A673 (cell line): Measurements from ENCODE around the gene ITSN1. TPM values are rescaled to one million over a fixed set of nuclear protein-coding genes. Genes with fewer than 3 reads are reported as not detected.

ENCODE experiments used
- BruUV-seq: library from RNA; stranded (reverse); fragments of 400-500 nt; replicated peaks from 2 replicates; lab custom pipeline; 2021; lab: Mats Ljungman, UMichigan
- CTCF ChIA-PET: fragments of 300-600 bp; sonication (Branson Sonifier 250); formaldehyde crosslinking; loops from one replicate; lab custom pipeline; 2022; ENCODE audit warnings: antibody characterized with exemption; lab: Charles Lee
- POLR2A ChIA-PET: fragments of 300-600 bp; sonication (Branson Sonifier 250); formaldehyde crosslinking; loops from one replicate; lab custom pipeline; 2022; ENCODE audit warnings: antibody characterized with exemption; ENCODE audit not compliant: low non-redundant PET; lab: Charles Lee
- DNase-seq: peaks from one replicate; pipeline ENCODE4 v3.0.0-alpha.2; 2015; ENCODE audit warnings: low spot score
- H3K27ac ChIP-seq: fragments of 200-600 bp; sonication (generic); 2 replicates; pipeline ENCODE4 v1.5.1; 2016; ENCODE audit warnings: mixed run types, low read depth, mild to moderate bottlenecking, mixed read lengths, antibody characterized with exemption, low read length; ENCODE audit not compliant: poor library complexity, severe bottlenecking
- H3K27me3 ChIP-seq: fragments of 200-600 bp; sonication (generic); replicated peaks from 2 replicates; pipeline ENCODE4 v1.6.1; 2017; ENCODE audit warnings: mixed run types, low read depth, mild to moderate bottlenecking, mixed read lengths, antibody characterized with exemption, low read length; ENCODE audit not compliant: insufficient read depth, poor library complexity
- H3K36me3 ChIP-seq: fragments of 200-600 bp; sonication (generic); 2 replicates; pipeline ENCODE4 v1.6.1; 2016; ENCODE audit warnings: mixed run types, mild to moderate bottlenecking, mixed read lengths, antibody characterized with exemption, low read length; ENCODE audit not compliant: insufficient read depth, poor library complexity, severe bottlenecking
- H3K4me1 ChIP-seq: fragments of 200-600 bp; sonication (generic); 2 replicates; pipeline ENCODE4 v1.6.1; 2017; ENCODE audit warnings: mixed run types, mild to moderate bottlenecking, mixed read lengths, antibody characterized with exemption, low read length; ENCODE audit not compliant: insufficient read depth, poor library complexity, severe bottlenecking
- H3K4me3 ChIP-seq: fragments of 200-600 bp; sonication (generic); 2 replicates; pipeline ENCODE4 v1.5.1; 2016; ENCODE audit warnings: low read depth, mixed run types, mild to moderate bottlenecking, mixed read lengths, low read length; ENCODE audit not compliant: poor library complexity, severe bottlenecking
- H3K9me3 ChIP-seq: fragments of 200-600 bp; sonication (generic); 2 replicates; pipeline ENCODE4 v1.6.1; 2016; ENCODE audit warnings: mixed run types, low read depth, mild to moderate bottlenecking, mixed read lengths, antibody characterized with exemption, low read length; ENCODE audit not compliant: poor library complexity, severe bottlenecking
- EZH2 ChIP-seq: fragments of 200-600 bp; sonication (generic); IDR thresholded peaks from 2 replicates; pipeline ENCODE4 v1.6.1; 2017; ENCODE audit warnings: borderline replicate concordance, low read depth, mild to moderate bottlenecking, mixed read lengths, antibody characterized with exemption, low read length; ENCODE audit not compliant: poor library complexity, severe bottlenecking
- intact Hi-C: fragments of 100-400 bp; cut with micrococcal nuclease; formaldehyde crosslinking; loops from one replicate; pipeline ENCODE4 v1.10.0; 2022; ENCODE audit not compliant: unreplicated experiment
- total RNA-seq: library from RNA; stranded (reverse); gene quantifications from 2 replicates; pipeline ENCODE4 v1.2.3, GENCODE V29; 2021
- TF ChIP-seq, protein P1 (sequence below): fragments of 300-800, 200-600 bp; sonication (generic); conservative IDR thresholded peaks from 2 replicates; pipeline ENCODE4 v1.5.1; 2017; ENCODE audit warnings: low read depth, mild to moderate bottlenecking, antibody characterized with exemption, low read length, moderate library complexity, mixed read lengths

Gene ITSN1
- total RNA-seq, 1 experiment from 2014 or later: 54.2 TPM

DNA sequence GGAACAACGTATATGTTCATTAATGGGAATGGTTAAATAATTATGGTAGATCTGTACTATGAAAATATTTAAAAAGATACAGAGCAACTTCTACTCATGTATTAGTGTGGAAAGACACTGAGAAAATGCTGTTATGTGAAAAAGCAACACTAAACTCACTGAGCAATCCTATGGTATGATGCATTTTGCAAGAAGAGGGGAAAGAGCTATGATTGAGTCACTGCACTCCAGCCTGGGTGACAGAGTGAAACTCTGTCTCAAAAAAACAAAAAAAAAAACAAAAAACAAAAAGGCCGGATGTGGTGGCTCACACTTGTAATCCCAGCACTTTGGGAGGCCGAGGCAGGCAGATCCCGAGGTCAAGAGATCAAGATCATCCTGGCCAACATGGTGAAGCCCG is 228.9 kb downstream of the ITSN1 start:
- H3K27ac ChIP-seq: no peak overlapping the region
- no peaks in the 10 kb centered on the region for H3K9me3 ChIP-seq
- POLR2A ChIA-PET: no interaction called here
- BruUV-seq: no TSS peak
- no peaks in the 10 kb centered on the region for H3K36me3 ChIP-seq
- no peak for DNase-seq
- CTCF ChIA-PET: no interaction called here
- H3K4me1 ChIP-seq: no peaks in the 10 kb centered on the region
- no peaks in the 10 kb centered on the region for H3K27me3 ChIP-seq
- no peak for TF ChIP-seq EZH2
- TF ChIP-seq, protein P1, sequence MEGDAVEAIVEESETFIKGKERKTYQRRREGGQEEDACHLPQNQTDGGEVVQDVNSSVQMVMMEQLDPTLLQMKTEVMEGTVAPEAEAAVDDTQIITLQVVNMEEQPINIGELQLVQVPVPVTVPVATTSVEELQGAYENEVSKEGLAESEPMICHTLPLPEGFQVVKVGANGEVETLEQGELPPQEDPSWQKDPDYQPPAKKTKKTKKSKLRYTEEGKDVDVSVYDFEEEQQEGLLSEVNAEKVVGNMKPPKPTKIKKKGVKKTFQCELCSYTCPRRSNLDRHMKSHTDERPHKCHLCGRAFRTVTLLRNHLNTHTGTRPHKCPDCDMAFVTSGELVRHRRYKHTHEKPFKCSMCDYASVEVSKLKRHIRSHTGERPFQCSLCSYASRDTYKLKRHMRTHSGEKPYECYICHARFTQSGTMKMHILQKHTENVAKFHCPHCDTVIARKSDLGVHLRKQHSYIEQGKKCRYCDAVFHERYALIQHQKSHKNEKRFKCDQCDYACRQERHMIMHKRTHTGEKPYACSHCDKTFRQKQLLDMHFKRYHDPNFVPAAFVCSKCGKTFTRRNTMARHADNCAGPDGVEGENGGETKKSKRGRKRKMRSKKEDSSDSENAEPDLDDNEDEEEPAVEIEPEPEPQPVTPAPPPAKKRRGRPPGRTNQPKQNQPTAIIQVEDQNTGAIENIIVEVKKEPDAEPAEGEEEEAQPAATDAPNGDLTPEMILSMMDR: no peak
- intact Hi-C loops: no loop called here
- H3K4me3 ChIP-seq: no peak overlapping the region

DNA sequence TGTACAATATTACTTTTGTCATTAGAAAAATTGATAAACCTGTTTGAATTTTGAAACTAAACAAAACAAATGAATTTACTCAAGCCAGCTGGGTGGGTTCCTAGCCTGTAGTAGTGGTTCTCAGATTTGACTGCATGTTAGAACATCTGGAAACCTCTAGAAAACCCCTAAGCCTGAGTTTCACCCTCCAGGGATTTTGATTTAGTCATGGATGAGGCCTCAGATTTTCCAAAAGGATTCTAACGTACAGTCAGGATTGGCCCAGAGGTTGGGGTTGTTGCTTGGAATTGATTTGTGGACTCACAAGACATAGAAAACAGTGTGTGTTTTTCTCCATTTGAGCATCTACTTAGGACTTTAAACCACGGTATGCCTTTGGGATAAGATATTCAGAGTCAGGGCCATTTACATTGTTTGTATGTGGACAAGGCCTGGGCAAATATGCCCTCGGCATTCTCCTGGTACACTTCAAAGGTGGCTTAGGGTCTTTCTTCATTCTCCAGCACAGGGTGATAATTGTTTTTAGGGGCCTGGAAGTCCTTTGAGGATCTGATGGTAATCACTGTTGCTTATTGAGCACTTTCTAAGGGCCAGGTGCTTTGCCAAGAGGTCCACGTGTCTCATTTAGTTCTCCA is 230.7 kb downstream of the ITSN1 start:
- no peaks in the 10 kb centered on the region for H3K4me1 ChIP-seq
- no peak overlapping the region for H3K4me3 ChIP-seq
- H3K9me3 ChIP-seq: no peaks in the 10 kb centered on the region
- H3K27me3 ChIP-seq: no peaks in the 10 kb centered on the region
- no peak for DNase-seq
- ChIA-PET CTCF (no interaction called here), POLR2A (no interaction called here)
- intact Hi-C loops: no loop called here
- BruUV-seq: no TSS peak
- TF ChIP-seq, protein P1: no peak
- no peak for TF ChIP-seq EZH2
- H3K36me3 ChIP-seq: no peaks in the 10 kb centered on the region
- H3K27ac ChIP-seq: no peak overlapping the region

DNA sequence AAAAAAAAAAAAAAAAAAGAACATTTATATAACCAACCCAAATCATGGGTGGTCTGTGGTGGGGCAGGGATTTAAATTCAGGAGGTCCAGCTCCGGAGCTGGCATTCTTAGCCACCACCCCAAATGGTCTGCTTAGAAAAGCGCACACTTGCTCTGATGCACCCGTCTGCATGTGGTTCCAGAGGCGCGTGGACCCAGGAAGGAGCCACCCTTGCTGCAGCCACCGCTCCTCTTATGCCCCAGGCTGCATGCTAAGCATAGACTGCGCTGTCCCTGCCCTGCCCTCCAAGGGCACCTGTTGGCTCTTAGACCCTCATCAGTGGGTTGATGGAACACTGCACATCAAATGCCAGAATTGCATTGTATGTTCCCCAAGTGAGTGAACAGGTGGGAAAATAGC is 231.9 kb downstream of the ITSN1 start:
- no peaks in the 10 kb centered on the region for H3K27me3 ChIP-seq
- no peaks in the 10 kb centered on the region for H3K36me3 ChIP-seq
- no peaks in the 10 kb centered on the region for H3K4me1 ChIP-seq
- H3K9me3 ChIP-seq: no peaks in the 10 kb centered on the region
- ChIA-PET POLR2A (no interaction called here), CTCF (no interaction called here)
- no peak for TF ChIP-seq EZH2
- TF ChIP-seq, protein P1: no peak
- H3K27ac ChIP-seq: no peak overlapping the region
- no peak overlapping the region for H3K4me3 ChIP-seq
- no TSS peak for BruUV-seq
- intact Hi-C loops: no loop called here
- no peak for DNase-seq
